Suprapubic skin (tissue), 4 donors: ENCODE measurements around the gene SYT3. TPM values are rescaled to one million over a fixed set of nuclear protein-coding genes. Genes with fewer than 3 reads are reported as not detected.

Experiments used
- DNase-seq, 2 donors: peaks; one replicate each; pipeline ENCODE4 v3.0.0-alpha.2; 2019; ENCODE audit warnings: low spot score in 2 of 2
- H3K27ac ChIP-seq: fragments of 200-600 bp; sonication (generic); one replicate; pipeline ENCODE4 v1.5.1; 2019
- H3K27me3 ChIP-seq: fragments of 200-600 bp; sonication (generic); one replicate; pipeline ENCODE4 v1.5.1; 2019
- H3K36me3 ChIP-seq: fragments of 200-600 bp; sonication (generic); one replicate; pipeline ENCODE4 v1.5.1; 2019
- H3K4me1 ChIP-seq: fragments of 200-600 bp; sonication (generic); one replicate; pipeline ENCODE4 v1.5.1; 2019
- H3K4me3 ChIP-seq: fragments of 200-600 bp; sonication (generic); one replicate; pipeline ENCODE4 v1.5.1; 2019; ENCODE audit warnings: mild to moderate bottlenecking
- H3K9me3 ChIP-seq: fragments of 200-600 bp; sonication (generic); one replicate; pipeline ENCODE4 v1.5.1; 2019
- CTCF ChIP-seq, 2 donors: fragments of 200-600 bp in 1 of 2; fragments of 450-650 bp in 1 of 2; sonication (generic) in 1 of 2; IDR thresholded peaks; one replicate each; pipeline ENCODE4 v1.5.1; 2016 to 2019; ENCODE audit warnings: antibody characterized with exemption in 2 of 2, mild to moderate bottlenecking in 1 of 2, moderate library complexity in 1 of 2
- EP300 ChIP-seq: sonication (generic); formaldehyde crosslinking; IDR thresholded peaks from one replicate; pipeline ENCODE4 v1.6.1; 2017; ENCODE audit warnings: antibody characterized with exemption
- POLR2A ChIP-seq, 2 donors: fragments of 450-650 bp; IDR thresholded peaks; one replicate each; pipeline ENCODE4 v1.6.1; 2017; ENCODE audit warnings: antibody characterized with exemption in 2 of 2, mild to moderate bottlenecking in 2 of 2, moderate library complexity in 2 of 2
- POLR2AphosphoS5 ChIP-seq, 3 donors: sonication (generic); formaldehyde crosslinking; IDR thresholded peaks; one replicate each; pipeline ENCODE4 v1.6.1; 2017; ENCODE audit warnings: antibody characterized with exemption in 3 of 3
- WGBS: methylation state at CpG from one replicate; pipeline ENCODE4 v1.1.5; 2018; 5-methylcytosine and 5-hydroxymethylcytosine counted together
- total RNA-seq, 4 donors: library from RNA; depleted of rRNA; stranded (reverse); fragments of >200 nt; gene quantifications; one replicate each; pipeline ENCODE4 v1.1.0, GENCODE V29; 2016

SYT3 gene
- total RNA-seq, 4 donors from 2014 or later, result 0.23 to 1.8 (median 0.30) TPM; not detected in 1

GRCh38 chr19:50666346-50667176, 26.9 kb upstream of the SYT3 start:
- no peak for DNase-seq
- 49% methylated on average over 6 of the region's 47 CpGs for WGBS
- Histone ChIP-seq H3K27ac (no peak overlapping the region), H3K36me3 (no peaks in the 10 kb centered on the region), H3K9me3 (no peaks in the 10 kb centered on the region), H3K4me3 (no peak overlapping the region), H3K27me3 (peaks cover 91% of the 10 kb centered on the region), H3K4me1 (peaks cover 20% of the 10 kb centered on the region)
- no peak for TF ChIP-seq EP300
- no peak for TF ChIP-seq CTCF (IDR thresholded peaks at IDR 0.05)
- no peak for TF ChIP-seq POLR2A (IDR thresholded peaks at IDR 0.05)
- no peak for TF ChIP-seq POLR2AphosphoS5 (IDR thresholded peaks at IDR 0.05)

- WGBS, result 89% methylated on average over 6 of the region's 6 CpGs
- DNase-seq, result no peak
- TF ChIP-seq CTCF (IDR thresholded peaks at IDR 0.05), result no peak
- no peak for TF ChIP-seq POLR2AphosphoS5 (IDR thresholded peaks at IDR 0.05)
- no peak for TF ChIP-seq EP300
- TF ChIP-seq POLR2A (IDR thresholded peaks at IDR 0.05), result no peak
- no peaks in the 10 kb centered on the region for H3K9me3 ChIP-seq
- no peak overlapping the region for H3K27ac ChIP-seq
- H3K36me3 ChIP-seq, result no peaks in the 10 kb centered on the region
- H3K27me3 ChIP-seq, result peaks cover 91% of the 10 kb centered on the region
- H3K4me3 ChIP-seq, result no peak overlapping the region
- H3K4me1 ChIP-seq, result peaks cover 23% of the 10 kb centered on the region
Observed at GRCh38 chr19:50664204-50664603, 24.5 kb upstream of the SYT3 start.

GRCh38 chr19:50663482-50663790, 23.8 kb upstream of the SYT3 start:
- Histone ChIP-seq H3K27me3 (peaks cover 91% of the 10 kb centered on the region), H3K36me3 (no peaks in the 10 kb centered on the region), H3K27ac (no peak overlapping the region), H3K4me1 (peaks cover 29% of the 10 kb centered on the region), H3K4me3 (no peak overlapping the region), H3K9me3 (no peaks in the 10 kb centered on the region)
- WGBS, result 94% methylated on average over 1 of the region's 1 CpG
- no peak for DNase-seq
- TF ChIP-seq EP300 (no peak), POLR2A (IDR thresholded peaks at IDR 0.05) (no peak), POLR2AphosphoS5 (IDR thresholded peaks at IDR 0.05) (no peak), CTCF (IDR thresholded peaks at IDR 0.05) (no peak)

GRCh38 chr19:50662651-50663481, 23.2 kb upstream of the SYT3 start:
- Histone ChIP-seq H3K27ac (no peak overlapping the region), H3K27me3 (peaks cover 91% of the 10 kb centered on the region), H3K36me3 (no peaks in the 10 kb centered on the region), H3K4me3 (no peak overlapping the region), H3K4me1 (peaks cover 28% of the 10 kb centered on the region), H3K9me3 (no peaks in the 10 kb centered on the region)
- DNase-seq, result no peak
- TF ChIP-seq EP300, result no peak
- TF ChIP-seq POLR2A (IDR thresholded peaks at IDR 0.05), result no peak
- TF ChIP-seq POLR2AphosphoS5 (IDR thresholded peaks at IDR 0.05), result no peak
- TF ChIP-seq CTCF (IDR thresholded peaks at IDR 0.05), result no peak
- 43% methylated on average over 16 of the region's 16 CpGs for WGBS
